ENCODE results near the gene MCIDAS. TPM values are rescaled to one million over a fixed set of nuclear protein-coding genes. Genes with fewer than 3 reads are reported as not detected.

The MCIDAS gene
- total RNA-seq, 1 experiment from 2014 or later, result 2.9 TPM

- Histone ChIP-seq H3K9me3 (ENCODE audit: control insufficient read depth, insufficient read depth, low read depth, low read length) (no peaks in the 10 kb centered on the region), H3K27me3 (ENCODE audit: control insufficient read depth, insufficient read depth, low read length) (peaks cover 10% of the 10 kb centered on the region), H3K4me1 (ENCODE audit: control insufficient read depth, insufficient read depth, low read length) (peaks cover 4% of the 10 kb centered on the region), H3K36me3 (ENCODE audit: control insufficient read depth, insufficient read depth, low read length) (no peaks in the 10 kb centered on the region), H3K27ac (ENCODE audit: low read length) (no peak overlapping the region), H3K4me3 (ENCODE audit: low read depth in 2 of 2, low read length in 2 of 2) (no peak overlapping the region)
- DNase-seq (ENCODE audit: low read depth, low spot score) (no peak), ATAC-seq (no peak)
- in situ Hi-C loops (cut with HindIII; ENCODE audit: low pct_unique_long_range_greater_than_20kb, low sequenced_read_pairs) (no loop called here), intact Hi-C loops (cut with micrococcal nuclease; ENCODE audit: unreplicated experiment) (no loop called here)
- no TSS peak for BruUV-seq (replicated peaks)
- TF ChIP-seq TCF7L2 (IDR thresholded peaks at IDR 0.05; ENCODE audit: low read depth, low read length), result no peak
- no peak for TF ChIP-seq POLR2AphosphoS5 (IDR thresholded peaks at IDR 0.05; ENCODE audit: low read depth, low read length)
- no peak for TF ChIP-seq SIN3A (IDR thresholded peaks at IDR 0.05; ENCODE audit: borderline replicate concordance, insufficient read depth, low read depth, low read length)
- TF ChIP-seq REST (IDR thresholded peaks at IDR 0.05; ENCODE audit: insufficient read depth in 1 of 2, low read depth in 2 of 2, low read length in 1 of 2), result no peak
- ChIA-PET CTCF (interaction anchor here (0.7 kb wide), 1 partner anchor 539 kb away, joined by 3 read pairs; no protein-coding TSS in a partner anchor), POLR2A (no interaction called here)
These were observed 36.0 kb downstream of the MCIDAS start for GRCh38 chr5:55191165-55191564.

DNA sequence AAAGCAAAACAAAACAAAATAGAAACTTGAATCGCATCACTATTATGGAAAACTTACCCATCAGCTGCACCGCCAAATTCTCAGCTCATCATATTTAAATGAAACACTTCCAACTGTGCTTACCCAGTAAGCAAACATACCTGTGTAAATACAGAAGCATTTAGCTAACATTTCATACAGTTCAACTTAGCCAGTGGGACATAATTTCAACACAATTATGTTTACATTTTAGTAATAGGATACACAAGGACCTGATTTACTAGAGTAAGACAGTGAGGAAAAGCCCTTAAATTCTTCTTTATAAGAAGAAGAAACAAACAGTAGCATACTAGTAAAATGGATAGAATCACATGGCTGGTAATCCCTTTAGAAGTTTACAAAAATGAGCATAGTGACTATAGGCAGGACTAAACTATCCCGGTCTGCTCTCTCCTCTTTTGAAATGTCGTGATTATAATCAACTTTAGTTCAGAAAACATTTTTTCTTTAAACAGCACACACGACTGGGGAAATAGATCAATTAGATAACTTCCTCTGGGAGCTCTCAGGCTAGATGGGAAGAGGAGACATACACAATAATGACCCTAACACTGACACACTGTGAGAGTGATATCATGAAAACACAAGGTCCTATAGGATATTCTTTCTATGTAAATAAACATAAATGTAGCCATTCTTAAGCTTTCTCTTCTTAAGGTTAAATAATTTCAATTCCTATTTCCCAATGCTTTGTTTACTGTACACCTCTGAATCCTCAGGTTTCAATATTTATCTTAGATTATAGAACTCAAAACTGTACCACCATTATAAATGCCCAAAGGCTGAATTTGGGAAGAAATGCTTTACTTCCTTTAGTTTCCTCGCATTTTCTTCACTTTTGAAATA lies 38.2 kb downstream of the MCIDAS start:
- DNase-seq (ENCODE audit: low read depth, low spot score), result no peak
- peaks cover 12% of the 10 kb centered on the region for H3K27me3 ChIP-seq (ENCODE audit: control insufficient read depth, insufficient read depth, low read length)
- intact Hi-C loops (cut with micrococcal nuclease; ENCODE audit: unreplicated experiment), result no loop called here

GRCh38 chr5:55187370-55187769 lies 39.7 kb downstream of the MCIDAS start:
- Histone ChIP-seq H3K4me3 (ENCODE audit: low read depth in 2 of 2, low read length in 2 of 2) (no peak overlapping the region), H3K36me3 (ENCODE audit: control insufficient read depth, insufficient read depth, low read length) (no peaks in the 10 kb centered on the region), H3K27me3 (ENCODE audit: control insufficient read depth, insufficient read depth, low read length) (peaks cover 7% of the 10 kb centered on the region; the same call in 1 of the 2 replicates), H3K4me1 (ENCODE audit: control insufficient read depth, insufficient read depth, low read length) (peaks cover 4% of the 10 kb centered on the region), H3K9me3 (ENCODE audit: control insufficient read depth, insufficient read depth, low read depth, low read length) (no peaks in the 10 kb centered on the region), H3K27ac (ENCODE audit: low read length) (no peak overlapping the region)
- POLR2A ChIA-PET, result interaction anchor here (0.6 to 0.7 kb wide), 3 partner anchors 14 to 629 kb away, joined by 4 to 5 read pairs (median 5); partner anchors contain the start of gene DHX29
- intact Hi-C loops (cut with micrococcal nuclease; ENCODE audit: unreplicated experiment) (no loop called here), in situ Hi-C loops (cut with HindIII; ENCODE audit: low pct_unique_long_range_greater_than_20kb, low sequenced_read_pairs) (no loop called here)
- CTCF ChIA-PET, result interaction anchor here (0.6 to 0.7 kb wide), 4 partner anchors 31 to 577 kb away, joined by 3 to 4 read pairs (median 3); no protein-coding TSS in a partner anchor
- ATAC-seq (peak; percentile 89), DNase-seq (ENCODE audit: low read depth, low spot score) (no peak)
- TF ChIP-seq SIN3A (IDR thresholded peaks at IDR 0.05; ENCODE audit: borderline replicate concordance, insufficient read depth, low read depth, low read length) (no peak), REST (IDR thresholded peaks at IDR 0.05; ENCODE audit: insufficient read depth in 1 of 2, low read depth in 2 of 2, low read length in 1 of 2) (no peak), TCF7L2 (IDR thresholded peaks at IDR 0.05; ENCODE audit: low read depth, low read length) (no peak), POLR2AphosphoS5 (IDR thresholded peaks at IDR 0.05; ENCODE audit: low read depth, low read length) (no peak)
- TF ChIP-seq, protein P1, sequence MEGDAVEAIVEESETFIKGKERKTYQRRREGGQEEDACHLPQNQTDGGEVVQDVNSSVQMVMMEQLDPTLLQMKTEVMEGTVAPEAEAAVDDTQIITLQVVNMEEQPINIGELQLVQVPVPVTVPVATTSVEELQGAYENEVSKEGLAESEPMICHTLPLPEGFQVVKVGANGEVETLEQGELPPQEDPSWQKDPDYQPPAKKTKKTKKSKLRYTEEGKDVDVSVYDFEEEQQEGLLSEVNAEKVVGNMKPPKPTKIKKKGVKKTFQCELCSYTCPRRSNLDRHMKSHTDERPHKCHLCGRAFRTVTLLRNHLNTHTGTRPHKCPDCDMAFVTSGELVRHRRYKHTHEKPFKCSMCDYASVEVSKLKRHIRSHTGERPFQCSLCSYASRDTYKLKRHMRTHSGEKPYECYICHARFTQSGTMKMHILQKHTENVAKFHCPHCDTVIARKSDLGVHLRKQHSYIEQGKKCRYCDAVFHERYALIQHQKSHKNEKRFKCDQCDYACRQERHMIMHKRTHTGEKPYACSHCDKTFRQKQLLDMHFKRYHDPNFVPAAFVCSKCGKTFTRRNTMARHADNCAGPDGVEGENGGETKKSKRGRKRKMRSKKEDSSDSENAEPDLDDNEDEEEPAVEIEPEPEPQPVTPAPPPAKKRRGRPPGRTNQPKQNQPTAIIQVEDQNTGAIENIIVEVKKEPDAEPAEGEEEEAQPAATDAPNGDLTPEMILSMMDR (IDR thresholded peaks at IDR 0.05), result peak; percentile 71
- BruUV-seq (replicated peaks), result no TSS peak

More for the DNA sequence above, 38.2 kb downstream of the MCIDAS start:
- ChIA-PET CTCF (no interaction called here), POLR2A (no interaction called here)
- BruUV-seq (replicated peaks), result no TSS peak
- Histone ChIP-seq H3K4me1 (ENCODE audit: control insufficient read depth, insufficient read depth, low read length) (peaks cover 4% of the 10 kb centered on the region), H3K9me3 (ENCODE audit: control insufficient read depth, insufficient read depth, low read depth, low read length) (no peaks in the 10 kb centered on the region), H3K36me3 (ENCODE audit: control insufficient read depth, insufficient read depth, low read length) (no peaks in the 10 kb centered on the region), H3K4me3 (ENCODE audit: low read depth in 2 of 2, low read length in 2 of 2) (no peak overlapping the region), H3K27ac (ENCODE audit: low read length) (no peak overlapping the region; the same call in 1 of the 2 replicates)
- TF ChIP-seq TCF7L2 (IDR thresholded peaks at IDR 0.05; ENCODE audit: low read depth, low read length) (peak; percentile 67; the same call in 1 of the 2 replicates), POLR2AphosphoS5 (IDR thresholded peaks at IDR 0.05; ENCODE audit: low read depth, low read length) (no peak)
- in situ Hi-C loops (cut with HindIII; ENCODE audit: low pct_unique_long_range_greater_than_20kb, low sequenced_read_pairs), result no loop called here
- peak; percentile 19; the same call in 1 of the 2 replicates for ATAC-seq

Data from Panc1 (cell line).